Upper lobe of right lung (tissue), 1 donor: ENCODE measurements around the gene ETV6. TPM values are rescaled to one million over a fixed set of nuclear protein-coding genes. Genes with fewer than 3 reads are reported as not detected.

Experiments
- ATAC-seq: fragments of 200-7000 bp; cut with Tn5 transposase; one replicate; pipeline ENCODE4 v1.9.1; 2020; ENCODE audit warnings: mild to moderate bottlenecking, moderate library complexity
- DNase-seq: peaks from one replicate; pipeline ENCODE4 v3.0.0-alpha.2; 2020
- H3K27ac ChIP-seq: fragments of 200-600 bp; one replicate; pipeline ENCODE4 v1.8.0; 2022
- H3K27me3 ChIP-seq: fragments of 200-600 bp; one replicate; pipeline ENCODE4 v1.8.0; 2022; ENCODE audit warnings: mild to moderate bottlenecking
- H3K36me3 ChIP-seq: fragments of 200-600 bp; one replicate; pipeline ENCODE4 v1.8.0; 2022
- H3K4me1 ChIP-seq: fragments of 200-600 bp; one replicate; pipeline ENCODE4 v1.8.0; 2022
- H3K4me3 ChIP-seq: fragments of 200-600 bp; one replicate; pipeline ENCODE4 v1.8.0; 2022; ENCODE audit warnings: mild to moderate bottlenecking
- H3K9me3 ChIP-seq: fragments of 200-600 bp; one replicate; pipeline ENCODE4 v1.8.0; 2022
- intact Hi-C: fragments of 100-400 bp; cut with DNase I; formaldehyde crosslinking; loops from one replicate; pipeline ENCODE4 v1.11.0; 2022
- total RNA-seq: library from RNA; stranded (reverse); fragmentation: NEBNext Ultra II Directional; extraction: Animal tissue kit (Norgen Biotek cat#: 25700); gene quantifications from one replicate; pipeline ENCODE4 v1.2.1, GENCODE V29; 2021
- TF ChIP-seq, protein P1 (sequence below): fragments of 200-600 bp; IDR thresholded peaks from one replicate; pipeline ENCODE4 v1.8.0; 2022; ENCODE audit warnings: antibody characterized with exemption
- donor health status: DM: no; HTN: yes; CAD: no; lungs with severe emphysema.

ETV6 gene
- total RNA-seq, 1 donor from 2014 or later, result 45.0 TPM

DNA sequence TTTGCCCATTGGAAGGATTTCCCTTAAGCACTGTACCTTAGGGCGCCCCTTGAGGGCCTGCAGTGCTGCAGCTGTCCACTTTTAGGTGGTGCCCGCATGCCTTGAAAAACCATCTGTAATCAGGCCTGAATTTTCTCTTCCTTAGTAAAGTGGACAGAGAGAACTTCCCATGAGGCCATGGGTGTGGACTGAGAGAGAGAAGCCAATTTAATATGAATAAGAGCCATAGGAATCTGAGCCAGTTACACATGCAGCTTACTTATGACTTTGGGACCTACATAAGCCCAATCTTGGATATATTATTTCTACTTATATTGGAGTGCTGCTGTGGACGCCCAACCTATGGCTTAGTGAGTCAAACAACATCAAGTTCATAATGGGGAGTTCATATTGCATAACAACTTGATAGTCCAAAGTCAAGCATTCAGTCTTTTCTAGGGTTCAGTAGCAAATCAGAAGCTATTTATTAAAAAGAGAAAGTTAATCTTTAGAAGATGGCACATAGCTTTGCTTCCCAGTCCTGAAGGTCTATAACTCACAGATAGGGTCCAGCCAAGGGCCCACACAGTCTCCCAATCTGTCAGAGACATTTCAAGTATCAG, 11.1 kb upstream of the ETV6 start:
- DNase-seq, result no peak
- intact Hi-C loops, result no loop called here
- TF ChIP-seq, protein P1, sequence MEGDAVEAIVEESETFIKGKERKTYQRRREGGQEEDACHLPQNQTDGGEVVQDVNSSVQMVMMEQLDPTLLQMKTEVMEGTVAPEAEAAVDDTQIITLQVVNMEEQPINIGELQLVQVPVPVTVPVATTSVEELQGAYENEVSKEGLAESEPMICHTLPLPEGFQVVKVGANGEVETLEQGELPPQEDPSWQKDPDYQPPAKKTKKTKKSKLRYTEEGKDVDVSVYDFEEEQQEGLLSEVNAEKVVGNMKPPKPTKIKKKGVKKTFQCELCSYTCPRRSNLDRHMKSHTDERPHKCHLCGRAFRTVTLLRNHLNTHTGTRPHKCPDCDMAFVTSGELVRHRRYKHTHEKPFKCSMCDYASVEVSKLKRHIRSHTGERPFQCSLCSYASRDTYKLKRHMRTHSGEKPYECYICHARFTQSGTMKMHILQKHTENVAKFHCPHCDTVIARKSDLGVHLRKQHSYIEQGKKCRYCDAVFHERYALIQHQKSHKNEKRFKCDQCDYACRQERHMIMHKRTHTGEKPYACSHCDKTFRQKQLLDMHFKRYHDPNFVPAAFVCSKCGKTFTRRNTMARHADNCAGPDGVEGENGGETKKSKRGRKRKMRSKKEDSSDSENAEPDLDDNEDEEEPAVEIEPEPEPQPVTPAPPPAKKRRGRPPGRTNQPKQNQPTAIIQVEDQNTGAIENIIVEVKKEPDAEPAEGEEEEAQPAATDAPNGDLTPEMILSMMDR, result no peak
- H3K4me3 ChIP-seq, result no peak overlapping the region
- H3K4me1 ChIP-seq, result no peaks in the 10 kb centered on the region
- no peak for ATAC-seq
- H3K36me3 ChIP-seq, result no peaks in the 10 kb centered on the region
- H3K9me3 ChIP-seq, result no peaks in the 10 kb centered on the region
- no peak overlapping the region for H3K27ac ChIP-seq
- H3K27me3 ChIP-seq, result no peaks in the 10 kb centered on the region

DNA sequence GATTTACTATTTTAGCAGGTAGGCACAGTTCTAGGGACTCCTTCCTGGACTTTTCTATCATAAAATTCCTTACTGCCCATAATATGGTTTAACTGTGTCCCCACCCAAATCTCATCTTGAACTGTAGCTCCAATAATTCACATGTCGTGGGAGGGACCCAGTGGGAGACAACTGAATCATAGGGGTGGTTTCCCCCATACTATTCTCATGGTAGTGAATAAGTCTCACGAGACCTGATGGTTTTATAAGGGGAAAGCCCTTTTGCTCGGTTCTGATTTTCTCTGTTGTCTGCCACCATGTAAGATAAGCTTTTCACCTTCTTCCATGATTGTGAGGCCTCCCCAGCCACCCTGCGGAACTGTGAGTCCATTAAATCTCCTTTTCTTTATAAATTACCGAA, 10.0 kb upstream of the ETV6 start:
- intact Hi-C loops, result no loop called here
- H3K27ac ChIP-seq, result no peak overlapping the region
- H3K4me3 ChIP-seq, result no peak overlapping the region
- DNase-seq, result no peak
- no peak for ATAC-seq
- TF ChIP-seq, protein P1, result no peak
- no peaks in the 10 kb centered on the region for H3K9me3 ChIP-seq
- no peaks in the 10 kb centered on the region for H3K36me3 ChIP-seq
- H3K4me1 ChIP-seq, result no peaks in the 10 kb centered on the region
- no peaks in the 10 kb centered on the region for H3K27me3 ChIP-seq

DNA sequence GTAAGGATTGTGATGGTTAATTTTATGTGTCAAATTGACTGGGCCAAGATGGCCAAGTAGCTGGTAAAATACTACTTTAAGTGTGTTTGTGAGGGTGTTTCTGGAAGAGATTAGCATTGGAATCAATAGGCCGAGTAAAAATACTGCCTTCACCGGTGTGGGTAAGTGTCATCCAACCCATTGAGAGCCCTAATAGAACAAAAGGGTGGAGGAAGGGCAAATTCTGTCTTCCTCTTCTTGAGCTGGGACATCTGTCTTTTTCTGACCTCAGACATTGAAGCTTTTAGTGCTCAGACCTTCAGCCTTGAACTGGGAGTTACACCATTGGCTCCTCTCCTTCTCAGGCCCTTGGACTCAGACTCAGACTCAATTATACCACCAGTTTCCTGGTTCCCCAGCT, 8.0 kb upstream of the ETV6 start:
- Histone ChIP-seq H3K36me3 (no peaks in the 10 kb centered on the region), H3K27me3 (no peaks in the 10 kb centered on the region), H3K9me3 (no peaks in the 10 kb centered on the region), H3K27ac (no peak overlapping the region), H3K4me1 (no peaks in the 10 kb centered on the region), H3K4me3 (no peak overlapping the region)
- intact Hi-C loops, result no loop called here
- no peak for DNase-seq
- ATAC-seq, result no peak
- TF ChIP-seq, protein P1, result no peak

DNA sequence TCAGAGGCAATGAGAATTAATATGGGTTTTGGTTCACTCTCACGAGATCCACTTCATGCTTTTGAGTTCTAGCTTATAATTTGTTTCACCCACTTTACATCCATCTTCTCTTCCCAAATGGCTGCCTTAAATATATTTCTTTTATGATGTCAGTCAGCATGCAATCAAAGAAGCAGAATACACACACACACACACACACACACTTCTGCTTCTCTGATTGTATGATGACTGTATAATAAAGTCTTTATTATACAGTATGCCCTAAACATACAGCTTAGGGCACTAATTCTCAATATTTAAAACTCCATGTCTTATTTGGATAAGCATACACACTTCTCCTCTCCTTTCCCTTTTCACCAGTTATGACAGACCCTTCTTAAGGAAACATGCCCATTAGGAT, 6.7 kb upstream of the ETV6 start:
- no peaks in the 10 kb centered on the region for H3K9me3 ChIP-seq
- DNase-seq (no peak), ATAC-seq (no peak)
- no peak overlapping the region for H3K4me3 ChIP-seq
- no peaks in the 10 kb centered on the region for H3K36me3 ChIP-seq
- TF ChIP-seq, protein P1, result no peak
- intact Hi-C loops, result no loop called here
- H3K27me3 ChIP-seq, result no peaks in the 10 kb centered on the region
- no peaks in the 10 kb centered on the region for H3K4me1 ChIP-seq
- H3K27ac ChIP-seq, result no peak overlapping the region

DNA sequence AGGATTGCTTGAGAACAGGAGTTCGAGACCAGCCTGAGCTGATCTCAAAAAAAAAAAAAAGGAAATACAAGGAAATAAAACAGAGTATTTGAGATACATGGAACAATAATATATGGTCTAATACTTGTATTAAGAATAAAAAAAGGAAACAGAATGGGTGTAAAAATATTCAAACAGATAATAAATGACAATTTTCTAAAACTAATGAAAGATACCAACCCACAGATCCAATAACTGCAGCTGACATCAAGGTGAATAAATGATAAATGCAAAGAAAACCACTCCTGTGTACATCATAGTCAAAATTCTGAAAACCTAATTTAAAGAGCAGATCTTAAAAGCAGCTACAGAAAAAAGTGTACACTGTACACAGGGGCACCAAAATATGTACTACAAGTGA, 4.1 kb upstream of the ETV6 start:
- no peaks in the 10 kb centered on the region for H3K9me3 ChIP-seq
- DNase-seq, result no peak
- TF ChIP-seq, protein P1, result no peak
- no peak overlapping the region for H3K4me3 ChIP-seq
- H3K4me1 ChIP-seq, result no peaks in the 10 kb centered on the region
- H3K27ac ChIP-seq, result no peak overlapping the region
- intact Hi-C loops, result no loop called here
- no peaks in the 10 kb centered on the region for H3K36me3 ChIP-seq
- no peaks in the 10 kb centered on the region for H3K27me3 ChIP-seq
- ATAC-seq, result no peak
